Measurements from ENCODE around the gene ASB8. TPM values are rescaled to one million over a fixed set of nuclear protein-coding genes. Genes with fewer than 3 reads are reported as not detected.

The ASB8 gene, protein sequence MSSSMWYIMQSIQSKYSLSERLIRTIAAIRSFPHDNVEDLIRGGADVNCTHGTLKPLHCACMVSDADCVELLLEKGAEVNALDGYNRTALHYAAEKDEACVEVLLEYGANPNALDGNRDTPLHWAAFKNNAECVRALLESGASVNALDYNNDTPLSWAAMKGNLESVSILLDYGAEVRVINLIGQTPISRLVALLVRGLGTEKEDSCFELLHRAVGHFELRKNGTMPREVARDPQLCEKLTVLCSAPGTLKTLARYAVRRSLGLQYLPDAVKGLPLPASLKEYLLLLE
- total RNA-seq, result 32.5 and 33.1 TPM in 2 replicates

DNA sequence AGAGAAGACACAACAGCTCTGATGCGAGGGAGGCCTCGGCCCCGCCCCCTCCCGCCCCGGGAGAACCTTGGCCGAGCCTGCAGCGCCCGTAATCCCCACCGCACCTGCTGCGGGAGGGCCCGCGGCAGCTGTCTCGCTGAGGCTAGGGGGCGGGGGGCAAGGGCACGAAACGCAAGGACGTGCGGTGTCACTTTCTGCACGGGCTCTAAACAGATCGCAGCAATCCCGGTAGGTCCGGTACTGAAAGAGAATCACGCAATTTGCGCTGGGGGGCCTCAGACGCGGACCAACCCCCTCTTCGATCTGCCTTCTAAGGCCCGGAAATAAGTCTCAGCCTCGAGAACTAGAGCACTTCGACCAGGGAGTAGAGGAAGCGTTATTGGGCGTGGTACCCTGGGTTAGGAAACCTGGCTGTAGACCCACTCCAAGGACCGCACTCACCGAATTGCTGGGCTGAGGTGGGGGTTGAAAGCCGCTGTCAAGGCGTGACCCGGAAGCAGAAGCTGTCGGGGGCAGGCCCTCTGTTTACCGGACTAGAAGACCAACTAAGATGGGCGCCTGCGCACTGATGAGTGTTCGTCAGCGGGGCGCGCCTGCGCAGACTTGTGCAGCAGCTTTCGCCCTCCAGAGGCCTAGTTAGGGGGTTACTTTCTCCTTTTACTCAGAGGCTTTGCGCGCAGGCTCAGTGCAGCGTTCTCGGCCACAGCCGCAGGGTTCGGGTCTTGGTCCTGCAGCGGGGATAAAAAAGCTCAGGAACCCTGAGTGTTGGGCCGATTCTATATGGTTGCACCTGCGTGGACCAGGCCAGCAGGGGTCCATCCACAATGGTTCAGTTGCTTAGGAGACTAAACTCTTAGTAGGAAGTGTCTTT lies at the start of gene ASB8:
TSS of gene ASB8 (minus strand) at position 498 of the 871 bp plus-strand sequence. CDS start 4,019 bp downstream, outside the sequence.
- Mint-ChIP-seq H3K36me3 (ENCODE audit: low read depth) (peaks cover 16% of the 10 kb centered on the region), H3K27me3 (ENCODE audit: low read depth) (peaks cover 2% of the 10 kb centered on the region), H3K4me1 (ENCODE audit: low read depth) (peaks cover 18% of the 10 kb centered on the region), H3K9me3 (no peaks in the 10 kb centered on the region), H3K4me3 (ENCODE audit: low read depth) (peak within 1 kb of the TSS; percentile 86), H3K27ac (peak within 1 kb of the TSS; percentile 88)
- intact Hi-C loops (cut with micrococcal nuclease), result loop anchor here (1.0 to 5.0 kb wide), 7 partner anchors 25 to 450 kb away; partner anchors contain the start of genes HDAC7, PFKM, RPAP3 and SENP1
- DNase-seq (ENCODE audit: low spot score), result peak; percentile 99

DNA sequence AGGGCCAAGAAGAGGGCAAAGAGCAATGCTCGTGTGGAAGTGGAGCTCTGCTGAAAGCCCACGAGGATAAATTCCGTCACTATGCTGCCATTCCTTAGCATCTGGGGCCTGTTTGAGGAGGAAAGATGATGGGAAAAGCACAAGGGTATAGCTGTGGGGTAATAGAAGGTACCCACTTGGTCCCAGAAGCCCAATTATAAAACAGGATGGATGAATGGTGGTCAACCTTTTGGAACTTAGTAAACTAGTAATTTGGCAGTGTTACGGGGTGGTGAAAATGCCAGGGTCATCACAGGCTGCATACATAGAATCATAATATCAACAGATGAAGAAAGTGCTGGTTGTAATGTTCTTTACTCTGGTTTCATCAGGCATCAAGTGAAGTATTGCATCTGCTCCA lies 45.9 kb upstream of the ASB8 start, which contains the start of gene OR10AD1:
TSS of gene OR10AD1 (minus strand) at position 101 of the 400 bp plus-strand sequence. CDS start at position 101, 0 bp downstream.
- Mint-ChIP-seq H3K36me3 (ENCODE audit: low read depth) (peaks cover 55% of the 10 kb centered on the region), H3K27me3 (ENCODE audit: low read depth) (no peaks in the 10 kb centered on the region), H3K9me3 (peaks cover 57% of the 10 kb centered on the region), H3K4me3 (ENCODE audit: low read depth) (no peak within 1 kb of the TSS), H3K27ac (no peak within 1 kb of the TSS), H3K4me1 (ENCODE audit: low read depth) (peaks cover 16% of the 10 kb centered on the region)
- DNase-seq (ENCODE audit: low spot score), result no peak
- intact Hi-C loops (cut with micrococcal nuclease), result no loop called here

DNA sequence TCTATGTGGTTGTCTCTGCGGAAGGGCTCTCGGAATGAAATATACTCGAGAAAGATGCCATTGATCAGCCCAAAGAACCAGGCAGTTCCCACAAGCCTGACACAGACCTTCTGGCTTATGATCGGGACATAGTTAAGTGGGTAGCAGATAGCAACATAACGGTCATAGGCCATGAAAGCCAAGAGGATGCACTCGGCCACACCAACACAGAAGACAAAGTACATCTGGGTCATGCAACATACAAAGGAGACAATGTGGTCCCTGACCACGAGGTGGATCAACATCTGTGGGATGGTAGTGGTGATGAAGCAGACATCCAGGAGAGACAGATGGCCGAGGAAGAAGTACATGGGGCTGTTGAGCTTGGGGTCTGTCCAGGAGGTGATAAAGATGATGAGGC lies 45.5 kb upstream of the ASB8 start:
- Mint-ChIP-seq H3K4me1 (ENCODE audit: low read depth) (peaks cover 16% of the 10 kb centered on the region), H3K36me3 (ENCODE audit: low read depth) (peaks cover 55% of the 10 kb centered on the region), H3K9me3 (peaks cover 57% of the 10 kb centered on the region), H3K4me3 (ENCODE audit: low read depth) (no peak overlapping the region), H3K27ac (no peak overlapping the region), H3K27me3 (ENCODE audit: low read depth) (no peaks in the 10 kb centered on the region)
- no peak for DNase-seq (ENCODE audit: low spot score)
- intact Hi-C loops (cut with micrococcal nuclease), result no loop called here

DNA sequence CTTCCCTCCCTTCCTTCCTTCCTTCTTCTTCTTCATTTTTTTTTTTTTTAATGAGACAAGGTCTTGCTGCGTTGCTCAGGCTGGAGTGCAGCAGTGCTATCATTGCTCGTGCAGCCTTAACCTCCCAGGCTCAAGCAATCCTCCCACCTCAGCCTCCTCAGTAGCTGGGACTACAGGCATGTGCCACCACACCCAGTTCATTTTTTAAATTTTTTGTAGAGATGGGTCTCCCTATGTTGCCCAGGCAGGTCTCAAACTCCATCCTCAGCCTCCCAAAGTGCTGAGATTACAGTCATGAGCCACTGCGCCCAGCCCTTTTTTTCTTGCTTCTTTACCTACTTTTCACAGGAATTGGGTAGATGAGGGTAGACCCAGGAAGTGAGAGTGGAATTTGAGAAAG lies 44.2 kb upstream of the ASB8 start:
- Mint-ChIP-seq H3K27ac (no peak overlapping the region), H3K4me3 (ENCODE audit: low read depth) (no peak overlapping the region), H3K9me3 (peaks cover 46% of the 10 kb centered on the region), H3K4me1 (ENCODE audit: low read depth) (peaks cover 20% of the 10 kb centered on the region), H3K27me3 (ENCODE audit: low read depth) (no peaks in the 10 kb centered on the region), H3K36me3 (ENCODE audit: low read depth) (peaks cover 51% of the 10 kb centered on the region)
- intact Hi-C loops (cut with micrococcal nuclease), result no loop called here
- no peak for DNase-seq (ENCODE audit: low spot score)

DNA sequence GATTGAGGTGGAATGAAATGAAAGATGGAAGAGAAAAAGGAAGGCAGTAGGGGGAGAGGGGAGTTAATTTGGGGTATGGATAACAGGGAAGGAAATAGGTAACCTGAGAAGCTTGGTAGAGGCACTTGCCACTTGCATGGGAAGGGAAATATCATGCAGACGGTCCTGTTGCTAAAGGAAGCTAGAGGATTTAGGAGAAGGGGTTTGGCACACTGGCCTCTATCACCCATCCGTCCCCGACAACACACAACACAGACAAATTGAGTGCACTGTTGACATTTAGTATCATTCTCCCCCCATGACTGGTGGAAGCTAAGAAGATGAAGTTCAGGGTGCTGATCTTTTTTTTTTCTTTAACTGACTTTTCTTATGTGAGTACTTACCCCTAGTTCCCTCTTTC lies 43.8 kb upstream of the ASB8 start:
- Mint-ChIP-seq H3K27me3 (ENCODE audit: low read depth) (no peaks in the 10 kb centered on the region), H3K36me3 (ENCODE audit: low read depth) (peaks cover 47% of the 10 kb centered on the region), H3K27ac (no peak overlapping the region), H3K4me1 (ENCODE audit: low read depth) (peaks cover 20% of the 10 kb centered on the region), H3K9me3 (peaks cover 42% of the 10 kb centered on the region), H3K4me3 (ENCODE audit: low read depth) (no peak overlapping the region)
- no peak for DNase-seq (ENCODE audit: low spot score)
- intact Hi-C loops (cut with micrococcal nuclease), result no loop called here

DNA sequence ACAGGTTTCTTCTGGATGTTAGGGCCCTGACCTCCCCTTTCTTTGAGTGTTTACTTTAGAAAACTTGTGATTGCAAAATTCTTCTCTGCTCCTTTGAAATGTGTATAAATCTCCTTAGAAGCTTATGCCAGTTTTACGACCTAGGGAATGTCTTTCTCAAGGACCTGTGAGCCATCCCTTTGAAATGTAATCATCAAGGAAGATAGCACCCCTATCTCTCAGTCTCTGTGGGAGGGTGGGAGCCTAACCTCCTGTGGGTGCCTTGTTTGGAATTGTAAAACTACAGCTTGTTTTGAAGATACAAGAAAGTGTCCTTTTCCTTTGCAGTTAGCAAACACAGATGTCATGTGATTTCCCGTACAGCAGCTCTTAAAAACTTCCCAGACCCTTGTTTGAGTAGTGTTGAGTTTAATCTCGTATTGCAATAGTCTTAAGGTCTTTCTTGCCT lies 42.5 kb upstream of the ASB8 start:
- Mint-ChIP-seq H3K4me3 (ENCODE audit: low read depth) (peak overlapping the region; percentile 81), H3K27me3 (ENCODE audit: low read depth) (peaks cover 7% of the 10 kb centered on the region), H3K27ac (peak overlapping the region; percentile 96), H3K36me3 (ENCODE audit: low read depth) (peaks cover 47% of the 10 kb centered on the region), H3K4me1 (ENCODE audit: low read depth) (peaks cover 20% of the 10 kb centered on the region), H3K9me3 (peaks cover 34% of the 10 kb centered on the region)
- DNase-seq (ENCODE audit: low spot score), result no peak
- intact Hi-C loops (cut with micrococcal nuclease), result loop anchor here (2.0 kb wide), 1 partner anchor 151 kb away; the partner anchor contains the start of gene ZNF641

DNA sequence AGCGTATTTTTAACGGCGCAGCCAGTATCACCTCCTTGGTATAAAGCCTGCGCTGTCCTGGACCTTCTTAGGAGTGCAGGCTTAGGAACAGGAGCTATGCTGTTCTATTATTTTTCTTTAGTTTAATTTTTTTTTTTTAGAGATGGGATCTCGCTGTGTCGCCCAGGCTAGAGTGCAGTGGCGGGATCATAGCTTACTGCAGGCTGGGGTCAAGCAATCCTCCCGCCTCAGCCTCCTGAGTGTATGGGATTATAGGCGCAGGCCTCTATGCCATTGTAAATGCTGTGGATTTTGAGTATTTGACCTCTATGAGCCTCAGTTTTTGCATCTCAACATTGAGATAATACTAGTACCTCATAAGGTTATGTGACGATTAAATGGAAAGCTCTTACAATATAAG lies 41.7 kb upstream of the ASB8 start:
- peaks cover 42% of the 10 kb centered on the region for H3K36me3 Mint-ChIP-seq (ENCODE audit: low read depth)
- H3K4me3 Mint-ChIP-seq (ENCODE audit: low read depth), result peak overlapping the region; percentile 81
- intact Hi-C loops (cut with micrococcal nuclease), result loop anchor here (1.0 to 2.0 kb wide), 2 partner anchors 42 to 152 kb away; partner anchors contain the start of genes ASB8 and ZNF641
- peaks cover 20% of the 10 kb centered on the region for H3K4me1 Mint-ChIP-seq (ENCODE audit: low read depth)
- peak overlapping the region; percentile 96 for H3K27ac Mint-ChIP-seq
- peaks cover 14% of the 10 kb centered on the region for H3K27me3 Mint-ChIP-seq (ENCODE audit: low read depth)
- DNase-seq (ENCODE audit: low spot score), result no peak
- H3K9me3 Mint-ChIP-seq, result peaks cover 28% of the 10 kb centered on the region

DNA sequence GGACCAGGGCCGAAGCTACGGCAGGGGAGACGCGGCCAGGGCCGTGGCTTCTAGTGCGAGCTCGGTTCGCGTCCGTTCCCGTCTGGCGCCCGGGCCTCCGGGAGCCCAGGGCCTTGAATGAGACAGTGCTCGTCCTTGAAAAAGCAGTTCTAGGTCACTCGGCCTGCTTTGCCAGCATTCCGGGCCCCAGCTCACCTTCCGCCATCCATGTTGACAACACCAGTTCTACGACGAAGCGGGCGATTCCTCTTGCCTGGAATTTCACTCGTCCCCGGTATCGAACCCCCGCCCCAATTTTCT lies 41.3 kb upstream of the ASB8 start:
- peak overlapping the region; percentile 81 for H3K4me3 Mint-ChIP-seq (ENCODE audit: low read depth)
- intact Hi-C loops (cut with micrococcal nuclease), result loop anchor here (1.0 to 2.0 kb wide), 2 partner anchors 41 to 152 kb away; partner anchors contain the start of genes ASB8 and ZNF641
- H3K36me3 Mint-ChIP-seq (ENCODE audit: low read depth), result peaks cover 39% of the 10 kb centered on the region
- peak overlapping the region; percentile 96 for H3K27ac Mint-ChIP-seq
- peaks cover 20% of the 10 kb centered on the region for H3K4me1 Mint-ChIP-seq (ENCODE audit: low read depth)
- peaks cover 24% of the 10 kb centered on the region for H3K9me3 Mint-ChIP-seq
- H3K27me3 Mint-ChIP-seq (ENCODE audit: low read depth), result peaks cover 16% of the 10 kb centered on the region
- no peak for DNase-seq (ENCODE audit: low spot score)

DNA sequence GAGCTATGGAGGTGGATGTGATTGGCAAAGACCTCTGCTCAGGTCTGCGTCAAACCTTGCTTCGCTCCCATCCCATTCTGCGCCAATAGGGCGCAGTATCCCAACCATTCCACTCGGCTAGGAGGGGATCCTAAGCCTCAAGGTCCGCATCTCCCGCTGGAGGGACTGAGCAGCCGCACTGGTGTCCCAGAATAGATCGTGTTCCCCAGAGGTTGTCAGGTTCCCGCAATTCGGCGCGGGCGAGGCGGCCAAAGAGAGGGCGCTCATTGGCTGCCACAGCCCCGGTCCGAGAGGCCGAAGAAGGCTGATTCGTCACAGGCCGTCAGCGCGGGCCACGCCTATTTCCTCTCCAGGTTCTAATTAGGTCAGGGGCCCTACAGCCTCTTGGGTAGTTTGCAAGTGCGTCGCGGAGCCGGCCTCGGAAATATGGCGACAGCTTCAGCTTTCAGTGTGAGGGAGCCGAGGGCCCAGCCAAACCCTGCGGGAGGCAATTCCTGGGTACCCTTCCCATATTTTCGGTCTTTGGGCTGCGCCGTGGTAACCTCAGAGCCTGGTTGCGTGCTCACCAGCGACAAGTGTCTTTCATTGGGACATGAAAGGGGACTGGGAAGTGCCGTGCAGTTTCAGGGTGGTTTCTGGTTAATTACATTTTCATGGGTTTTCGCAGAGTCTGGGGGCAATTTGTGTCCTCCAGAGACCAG lies 40.8 kb upstream of the ASB8 start:
- peak; percentile 90 for DNase-seq (ENCODE audit: low spot score)
- Mint-ChIP-seq H3K4me3 (ENCODE audit: low read depth) (peak overlapping the region; percentile 81), H3K27me3 (ENCODE audit: low read depth) (peaks cover 21% of the 10 kb centered on the region), H3K36me3 (ENCODE audit: low read depth) (peaks cover 34% of the 10 kb centered on the region), H3K9me3 (peaks cover 19% of the 10 kb centered on the region), H3K27ac (peak overlapping the region; percentile 96), H3K4me1 (ENCODE audit: low read depth) (peaks cover 20% of the 10 kb centered on the region)
- intact Hi-C loops (cut with micrococcal nuclease), result loop anchor here (1.0 to 2.0 kb wide), 2 partner anchors 41 to 153 kb away; partner anchors contain the start of genes ASB8 and ZNF641

DNA sequence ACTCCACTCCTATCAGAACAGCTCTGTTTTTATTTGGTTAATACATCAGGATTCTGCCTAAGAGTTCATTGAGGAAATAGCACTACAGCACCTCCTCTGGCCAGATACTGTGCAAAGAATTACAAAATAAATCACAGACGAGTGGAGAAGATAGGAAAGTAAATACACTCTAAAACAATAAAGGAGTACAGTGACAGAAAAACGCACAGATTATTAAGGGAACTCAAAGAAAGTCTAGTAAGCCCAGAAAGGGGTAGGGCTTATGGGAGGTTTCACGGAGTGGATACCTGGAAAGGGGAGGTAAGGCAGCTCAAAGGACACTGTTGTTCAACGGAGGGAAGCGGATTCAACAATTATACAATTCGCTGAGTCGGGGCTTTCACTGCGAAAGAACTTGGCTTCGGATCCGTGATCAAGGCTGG lies 40.2 kb upstream of the ASB8 start:
- intact Hi-C loops (cut with micrococcal nuclease), result no loop called here
- no peak for DNase-seq (ENCODE audit: low spot score)
- Mint-ChIP-seq H3K4me1 (ENCODE audit: low read depth) (peaks cover 20% of the 10 kb centered on the region), H3K4me3 (ENCODE audit: low read depth) (peak overlapping the region; percentile 81), H3K27ac (peak overlapping the region; percentile 96), H3K27me3 (ENCODE audit: low read depth) (peaks cover 25% of the 10 kb centered on the region), H3K9me3 (peaks cover 14% of the 10 kb centered on the region), H3K36me3 (ENCODE audit: low read depth) (peaks cover 28% of the 10 kb centered on the region)

DNA sequence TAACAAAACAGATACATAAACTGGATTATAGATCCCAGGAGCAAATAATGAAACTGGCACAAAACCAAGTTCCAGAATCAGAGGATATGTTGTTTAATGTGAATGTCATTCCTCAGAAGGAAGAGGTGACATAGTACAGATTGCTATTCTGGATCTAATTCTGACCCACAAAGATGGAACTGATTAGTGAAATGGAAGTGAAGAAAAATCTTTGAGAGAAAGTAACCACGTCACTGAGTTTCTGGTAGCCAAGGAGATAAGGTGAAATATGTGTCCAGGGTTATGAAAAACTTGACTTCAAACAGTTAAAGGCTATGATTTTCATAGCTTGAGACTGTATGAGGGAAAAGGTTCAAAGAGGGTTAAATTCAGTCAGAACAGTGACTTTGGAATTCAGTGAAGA lies 37.5 kb upstream of the ASB8 start:
- no peak overlapping the region for H3K4me3 Mint-ChIP-seq (ENCODE audit: low read depth)
- peaks cover 4% of the 10 kb centered on the region for H3K36me3 Mint-ChIP-seq (ENCODE audit: low read depth)
- peaks cover 41% of the 10 kb centered on the region for H3K27me3 Mint-ChIP-seq (ENCODE audit: low read depth)
- H3K4me1 Mint-ChIP-seq (ENCODE audit: low read depth), result peaks cover 10% of the 10 kb centered on the region
- no peak for DNase-seq (ENCODE audit: low spot score)
- H3K27ac Mint-ChIP-seq, result no peak overlapping the region
- intact Hi-C loops (cut with micrococcal nuclease), result no loop called here
- H3K9me3 Mint-ChIP-seq, result no peaks in the 10 kb centered on the region

DNA sequence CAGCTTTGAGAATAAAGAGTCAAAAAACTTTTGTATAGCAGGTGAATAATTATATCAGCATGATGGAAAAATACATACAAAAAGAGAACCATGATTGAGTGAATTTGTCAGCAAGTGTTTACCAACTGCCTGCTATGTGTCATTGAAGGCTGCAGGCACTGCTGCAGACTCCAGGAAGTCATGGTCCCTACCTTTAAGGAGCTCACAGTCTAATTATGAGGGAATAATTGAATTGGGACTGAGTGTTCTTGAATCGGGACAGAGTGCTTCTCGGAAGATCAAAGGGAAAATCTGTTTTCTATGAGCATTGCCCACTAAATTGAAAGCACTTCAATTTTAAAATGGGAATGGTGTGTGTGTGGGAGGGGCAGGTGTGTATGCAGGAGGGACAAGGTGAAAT lies 36.3 kb upstream of the ASB8 start:
- H3K4me3 Mint-ChIP-seq (ENCODE audit: low read depth), result no peak overlapping the region
- peaks cover 45% of the 10 kb centered on the region for H3K27me3 Mint-ChIP-seq (ENCODE audit: low read depth)
- H3K27ac Mint-ChIP-seq, result no peak overlapping the region
- no peaks in the 10 kb centered on the region for H3K9me3 Mint-ChIP-seq
- intact Hi-C loops (cut with micrococcal nuclease), result no loop called here
- DNase-seq (ENCODE audit: low spot score), result no peak
- H3K4me1 Mint-ChIP-seq (ENCODE audit: low read depth), result peaks cover 4% of the 10 kb centered on the region
- no peaks in the 10 kb centered on the region for H3K36me3 Mint-ChIP-seq (ENCODE audit: low read depth)

Data from activated T-helper 2 cell treated with anti-CD3 and anti-CD28 coated beads, Interferon-gamma antibody, Interleukin-2, Interleukin-4, amounts not matched to agents 10 μg/mL and 5 μg/mL and 100 μg/mL, durations not matched to agents 14 hours and 24 hours and 36 hours (primary cell).